Stimulated activated CD4-positive, alpha-beta T cell treated with anti-CD3 and anti-CD28 coated beads, Interleukin-4, amount 100 ng/mL, for 24 hours (primary cell): ENCODE data around the gene CCDC14.
"Not testable (repeated sequence)": the region's sequence is repeated elsewhere in the genome, so short reads cannot be mapped to it uniquely, and the experiment has no call there.

ENCODE experiments used
- DNase-seq: peaks from one replicate; pipeline ENCODE4 v3.0.0-alpha.2; 2020

Gene CCDC14

DNA sequence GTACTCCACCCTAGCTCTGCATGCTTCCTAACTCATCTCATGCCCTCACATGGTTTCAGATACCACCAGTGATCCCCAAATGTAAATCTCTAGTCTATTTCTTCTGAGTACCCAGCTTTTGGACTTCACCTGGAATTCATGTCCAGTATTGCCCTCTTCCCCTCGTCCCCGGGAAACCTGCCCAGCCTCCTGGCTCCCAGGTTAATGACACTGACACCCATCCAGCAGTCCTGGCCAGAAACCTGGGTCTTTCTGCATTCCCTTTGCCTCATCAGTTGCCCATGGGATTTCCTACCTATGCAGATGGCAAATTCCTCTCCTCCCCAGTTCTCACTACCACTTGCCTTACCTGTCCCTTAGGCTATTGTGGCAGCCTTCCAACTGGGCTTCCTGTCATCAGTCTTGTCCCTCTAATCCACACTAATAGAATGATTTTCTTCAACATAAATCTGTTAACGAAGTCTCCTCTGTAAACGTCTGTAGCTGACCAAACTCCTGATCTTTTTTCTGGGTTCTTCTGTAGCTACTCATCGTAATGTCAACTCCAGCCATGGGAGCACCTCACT, 61.6 kb downstream of the CCDC14 start:
- no peak for DNase-seq

- no peak for DNase-seq
These were observed 68.0 kb downstream of the CCDC14 start for GRCh38 chr3:123893012-123893411.

- DNase-seq = no peak
These were observed 68.8 kb downstream of the CCDC14 start for GRCh38 chr3:123892195-123892594.

- not testable (repeated sequence) for DNase-seq
These were observed 70.0 kb downstream of the CCDC14 start for GRCh38 chr3:123890991-123891390.

GRCh38 chr3:123890162-123890561, 70.9 kb downstream of the CCDC14 start:
- not testable (repeated sequence) for DNase-seq

- no peak for DNase-seq
These were observed 76.0 kb downstream of the CCDC14 start for GRCh38 chr3:123884993-123885392.

DNA sequence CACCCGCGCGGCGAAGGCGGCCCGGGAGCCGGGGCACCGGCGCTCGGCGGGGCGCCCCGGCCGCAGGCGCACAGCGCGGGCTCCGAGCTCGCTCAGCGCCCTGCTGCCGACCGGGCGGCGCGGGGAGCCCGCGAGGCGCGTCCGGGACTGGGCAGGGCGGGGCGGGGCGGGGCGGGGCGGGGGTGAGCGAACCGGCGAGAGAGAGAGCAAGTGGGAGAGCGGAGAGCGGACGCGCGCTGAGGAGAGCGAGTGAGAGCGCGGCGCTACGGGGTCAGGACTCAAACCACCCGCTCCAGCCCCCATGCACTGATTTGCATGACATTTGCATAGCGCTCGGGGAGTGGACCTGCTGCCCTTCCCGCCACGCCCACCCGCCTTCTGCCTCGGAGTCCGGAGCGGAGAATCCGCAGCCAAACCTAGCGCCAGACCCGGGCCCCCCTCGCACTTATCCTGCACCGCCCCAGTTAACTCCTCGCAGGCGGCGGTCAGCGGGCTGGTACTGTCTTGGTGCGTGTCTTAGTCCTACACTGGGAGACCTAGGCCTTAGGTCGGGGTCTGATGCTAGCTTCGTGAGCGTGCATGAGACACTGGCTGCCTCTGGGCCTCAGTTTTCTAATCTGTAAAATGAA, 76.7 kb downstream of the CCDC14 start, which contains the start of gene MYLK:
MYLK (minus strand) TSS at position 130 of the 629 bp plus-strand sequence. CDS start 90,491 bp downstream, outside the sequence.
- DNase-seq = peak; percentile 24

DNA sequence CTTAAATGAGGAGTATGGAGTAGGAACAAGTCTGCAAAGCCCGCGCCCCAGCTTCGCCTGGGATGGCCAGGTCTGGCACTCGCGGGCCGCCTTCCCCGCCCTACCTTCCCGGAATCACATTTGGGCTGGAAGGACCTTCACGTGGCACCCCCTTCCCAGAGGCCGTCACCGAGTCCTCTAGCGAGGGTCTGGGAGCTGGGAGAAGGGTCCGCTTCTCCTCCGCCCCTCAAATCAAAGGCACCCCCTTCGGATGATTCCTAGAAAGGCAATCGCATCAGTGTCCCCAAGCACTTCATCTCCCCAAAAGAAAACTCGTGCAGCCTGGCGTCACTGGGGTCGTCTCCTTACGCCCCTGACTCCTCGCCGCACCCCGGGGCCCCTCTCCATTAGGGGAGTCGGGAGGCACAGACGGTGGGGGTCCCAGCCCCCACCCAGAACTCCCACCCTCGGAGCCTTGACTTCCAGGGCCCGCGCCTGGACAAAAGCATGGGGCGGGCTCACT, 77.3 kb downstream of the CCDC14 start:
- no peak for DNase-seq

DNA sequence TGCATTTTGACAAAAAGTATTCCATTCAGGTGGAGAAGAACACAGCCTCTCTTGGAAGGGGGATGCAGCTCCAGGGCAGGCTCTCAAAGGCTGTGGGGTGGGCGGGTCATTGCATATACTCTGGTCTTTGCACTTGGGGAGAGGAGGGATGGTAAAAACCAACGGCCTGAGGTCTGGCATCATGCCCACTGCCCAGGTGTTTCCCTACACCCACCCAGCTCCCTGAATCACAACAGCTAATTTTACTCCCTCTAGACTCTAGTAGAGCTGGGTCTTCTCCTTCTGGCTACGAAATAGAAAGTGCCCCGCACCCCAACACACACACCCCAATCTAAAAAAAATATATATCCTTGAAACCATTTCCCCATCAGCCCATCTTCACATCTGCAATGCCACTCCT, 77.9 kb downstream of the CCDC14 start:
- no peak for DNase-seq

DNA sequence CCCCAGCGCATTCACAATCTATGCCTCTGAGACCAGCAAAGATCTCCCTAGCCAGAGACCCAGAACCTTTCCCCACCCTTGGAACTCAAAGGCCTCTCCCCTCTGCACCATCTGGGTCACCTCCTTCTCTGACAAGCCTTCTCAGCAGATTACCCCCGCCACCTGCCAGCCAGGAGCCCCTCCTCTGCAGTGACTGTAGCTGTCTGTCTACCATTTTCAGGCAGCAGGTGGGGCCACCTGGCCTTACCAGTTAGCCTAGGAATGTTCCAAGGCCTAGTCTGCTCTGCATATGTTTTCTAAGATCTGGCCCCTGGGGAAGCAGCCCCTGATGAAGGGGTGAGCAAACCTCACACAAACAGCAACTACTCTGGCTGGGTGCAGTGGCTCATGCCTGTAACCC, 79.3 kb downstream of the CCDC14 start:
- DNase-seq = no peak

DNA sequence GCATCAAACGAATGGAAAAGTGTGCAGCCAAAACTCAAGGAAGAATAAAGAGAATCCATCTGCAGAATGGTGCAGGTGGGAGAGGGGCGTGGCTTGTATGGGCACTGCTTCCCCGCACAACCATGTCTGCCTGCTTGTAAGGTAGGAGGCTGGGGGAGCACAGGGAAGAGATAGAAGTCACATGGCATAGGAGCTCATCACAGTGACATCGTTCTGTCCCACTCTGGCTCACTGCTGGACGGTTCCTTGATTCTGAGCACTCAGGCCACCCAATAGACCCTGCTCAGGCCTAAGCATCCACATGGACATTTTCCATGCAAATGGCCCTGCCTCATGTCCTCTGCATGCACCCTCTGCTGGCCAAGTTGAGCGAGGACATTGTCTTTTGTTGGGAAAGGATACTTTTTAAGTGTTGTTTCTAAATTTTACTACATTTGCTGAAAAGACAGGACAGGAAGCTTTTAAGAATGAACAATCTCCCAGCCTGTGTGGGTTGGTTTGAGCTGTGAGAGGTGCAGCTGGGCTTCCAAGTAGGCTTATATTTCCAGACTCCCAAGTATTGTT, 79.9 kb downstream of the CCDC14 start:
- DNase-seq = no peak

DNA sequence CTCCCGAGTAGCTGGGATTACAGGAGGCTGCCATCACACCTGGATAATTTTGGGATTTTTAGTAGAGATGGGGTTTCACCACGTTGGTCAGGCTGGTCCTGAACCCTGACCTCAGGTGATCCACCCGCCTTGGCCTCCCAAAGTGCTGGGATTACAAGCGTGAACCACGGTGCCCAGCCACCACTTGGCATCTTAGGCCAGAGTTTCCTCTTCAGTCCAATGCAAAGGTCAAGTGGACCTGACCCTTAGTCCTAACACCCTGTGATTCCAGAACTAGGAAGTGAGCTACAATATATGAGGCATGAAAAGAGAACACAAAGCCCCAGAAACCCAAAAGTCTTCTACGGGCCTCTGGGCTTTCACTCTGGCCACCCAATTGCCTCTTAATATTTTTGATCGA, 82.2 kb downstream of the CCDC14 start:
- no peak for DNase-seq

GRCh38 chr3:123877965-123878364, 83.1 kb downstream of the CCDC14 start:
- no peak for DNase-seq

DNA sequence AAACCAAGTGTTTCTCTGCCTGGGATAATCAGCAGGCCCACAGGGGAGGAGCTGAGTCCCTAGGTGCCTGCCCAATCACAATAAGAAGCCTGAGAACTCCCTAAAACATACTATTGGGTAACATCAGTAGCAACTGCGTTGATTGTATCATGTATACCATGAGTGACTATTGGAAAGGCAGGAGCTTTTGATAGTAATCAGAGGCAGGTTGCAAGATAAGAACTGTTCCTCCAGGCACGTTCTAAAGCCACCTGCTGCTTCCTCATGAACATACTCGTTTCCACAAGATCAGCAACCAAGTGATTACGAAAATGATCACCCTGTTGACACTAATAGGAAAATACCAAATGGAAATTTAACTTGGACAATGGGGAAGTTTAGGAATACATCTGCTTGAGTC, 83.6 kb downstream of the CCDC14 start:
- DNase-seq = no peak

- DNase-seq = no peak
These were observed 84.2 kb downstream of the CCDC14 start for GRCh38 chr3:123876858-123877257.

- no peak for DNase-seq
These were observed 88.4 kb downstream of the CCDC14 start for GRCh38 chr3:123872621-123873020.

DNA sequence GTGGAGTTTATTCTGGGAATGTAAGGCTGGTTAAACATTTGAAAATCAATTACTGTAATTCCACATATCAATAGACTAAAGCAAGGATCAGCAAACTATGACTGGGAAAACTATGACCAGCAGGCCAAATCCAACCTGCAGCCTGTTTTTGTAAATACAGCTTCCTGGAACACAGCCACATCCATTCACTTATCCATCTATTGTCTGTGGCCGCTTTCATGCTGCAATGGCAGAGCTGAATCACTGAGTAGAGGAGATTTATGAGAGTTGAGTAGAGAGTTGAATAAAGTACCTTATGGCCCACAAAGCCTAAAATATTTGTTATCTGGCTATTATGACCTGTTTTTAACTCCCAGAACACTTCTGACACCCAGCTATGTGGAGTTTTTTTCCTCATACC, 89.1 kb downstream of the CCDC14 start:
- no peak for DNase-seq

DNA sequence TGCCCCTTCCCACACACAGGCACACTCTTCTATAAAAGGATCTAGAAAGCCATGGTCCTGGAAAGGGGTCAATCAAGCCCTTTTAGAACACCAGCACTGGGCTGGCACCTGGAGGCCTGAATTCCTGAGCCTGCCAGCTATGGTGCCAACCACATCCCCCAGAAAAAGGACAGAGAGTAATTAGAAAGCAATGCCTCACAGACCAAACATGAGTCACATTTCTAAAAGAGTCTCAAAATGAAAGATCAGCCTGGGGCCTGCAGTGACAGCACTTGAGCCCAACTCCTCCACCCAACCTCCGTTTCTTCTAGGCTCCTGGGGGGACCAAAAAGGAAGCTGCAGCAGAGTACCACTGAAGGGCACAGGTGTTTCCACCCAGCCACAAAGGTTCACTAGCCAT, 91.0 kb downstream of the CCDC14 start:
- DNase-seq = no peak

DNA sequence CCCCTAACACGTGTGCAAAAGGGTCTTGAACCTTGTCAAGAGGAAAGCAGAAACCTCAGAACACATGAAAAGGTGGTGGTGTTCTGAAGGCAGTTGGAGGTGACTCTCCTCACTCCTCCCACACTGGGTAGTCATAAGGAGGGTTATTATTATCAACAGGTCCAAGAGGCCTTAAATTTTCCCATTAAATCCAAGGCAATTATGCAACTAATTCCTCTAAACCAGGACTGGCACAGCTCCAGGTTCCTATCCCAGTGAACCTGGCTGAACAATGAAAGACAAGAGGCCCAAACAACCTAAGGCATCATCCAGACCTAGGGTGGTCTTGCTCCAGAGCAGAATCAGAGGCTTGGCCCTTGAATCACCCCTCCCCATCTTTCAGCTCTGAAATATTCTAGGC, 91.9 kb downstream of the CCDC14 start:
- DNase-seq = no peak

GRCh38 chr3:123864706-123865105, 96.3 kb downstream of the CCDC14 start:
- DNase-seq = no peak
